Body of pancreas (tissue), 4 donors: ENCODE data around the gene OPN5.

ENCODE experiments used
- CTCF ChIP-seq, 7 experiments: fragments of 450-650 bp in 4 of 7; fragments of 200-600 bp in 3 of 7; sonication (generic) in 3 of 7; IDR thresholded peaks; one replicate each; pipeline ENCODE4 v1.5.1; 2016 to 2019; ENCODE audit warnings: antibody characterized with exemption in 7 of 7
- POLR2A ChIP-seq, 3 donors: fragments of 450-650 bp; IDR thresholded peaks; one replicate each; pipeline ENCODE4 v1.6.1; 2016; ENCODE audit warnings: antibody characterized with exemption in 3 of 3, mild to moderate bottlenecking in 2 of 3

DNA sequence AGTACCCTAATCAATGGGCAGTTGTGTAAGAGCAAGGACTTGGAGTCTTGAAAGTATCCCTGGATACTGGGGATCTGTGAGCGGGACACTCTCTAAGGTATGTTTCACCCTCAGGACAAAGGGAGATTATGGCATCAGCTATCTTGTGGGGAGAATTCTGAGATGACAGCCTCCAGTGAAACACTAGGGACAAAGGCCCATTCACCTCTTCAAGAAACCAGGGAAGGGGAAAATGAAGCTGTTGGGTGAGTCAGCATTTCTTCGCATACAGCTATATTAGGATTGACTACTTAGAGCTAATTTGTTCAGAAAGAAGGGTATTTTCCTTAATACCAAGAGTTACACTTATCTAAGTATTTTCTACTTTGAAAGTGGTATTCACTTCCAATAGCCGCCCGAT, 35.9 kb downstream of the OPN5 start:
- no peak for TF ChIP-seq POLR2A (IDR thresholded peaks at IDR 0.05)
- TF ChIP-seq CTCF (IDR thresholded peaks at IDR 0.05): no peak
